Measurements from ENCODE around the gene TTYH1. TPM values are rescaled to one million over a fixed set of nuclear protein-coding genes. Genes with fewer than 3 reads are reported as not detected.
A peak's percentile ranks its signal among the peaks of the same experiment; 100 is the strongest.
"Not testable (repeated sequence)": the region's sequence is repeated elsewhere in the genome, so short reads cannot be mapped to it uniquely, and the experiment has no call there.

The TTYH1 gene
- polyA plus RNA-seq, 6 donors from 2014 or later: 0.06 to 0.09 (median 0.08) TPM; not detected in 3

- Mint-ChIP-seq H3K36me3 (peaks cover 0 to 9% of the 10 kb centered on the region in 2 donors), H3K9me3 (no peaks in the 10 kb centered on the region), H3K27ac (no peak overlapping the region), H3K4me1 (peaks cover 1 to 19% (median 5%) of the 10 kb centered on the region in 3 donors), H3K27me3 (no peaks in the 10 kb centered on the region), H3K4me3 (no peak overlapping the region)
- no peak for ATAC-seq (ENCODE audit: low read depth in 2 of 2)
- no peak for DNase-seq
Measured at GRCh38 chr19:54440641-54441040, 25.4 kb downstream of the TTYH1 start.

GRCh38 chr19:54444737-54445136 lies 29.5 kb downstream of the TTYH1 start:
- ATAC-seq (ENCODE audit: low read depth in 2 of 2): no peak
- Mint-ChIP-seq H3K9me3 (peaks cover 0 to 2% (median 0%) of the 10 kb centered on the region in 7 donors), H3K27me3 (no peaks in the 10 kb centered on the region), H3K36me3 (peaks cover 0 to 9% of the 10 kb centered on the region in 2 donors), H3K4me1 (peaks cover 16 to 23% (median 23%) of the 10 kb centered on the region in 3 donors), H3K27ac (peak overlapping the region in 2 of 6 donors; percentile 15 to 51), H3K4me3 (peak overlapping the region in 1 of 8 donors; percentile 27)
- no peak for DNase-seq

GRCh38 chr19:54446349-54446748 lies 31.1 kb downstream of the TTYH1 start:
- H3K27me3 Mint-ChIP-seq; ATAC-seq (ENCODE audit: low read depth in 2 of 2): not testable (repeated sequence)
- peak overlapping the region in 3 of 8 donors; percentile 79 to 98 (median 96) for H3K4me3 Mint-ChIP-seq

GRCh38 chr19:54448040-54448773 lies 32.9 kb downstream of the TTYH1 start:
- H3K4me1 Mint-ChIP-seq: peaks cover 34 to 51% (median 37%) of the 10 kb centered on the region in 3 donors

More at GRCh38 chr19:54446349-54446748, 31.1 kb downstream of the TTYH1 start:
- peaks cover 32 to 39% (median 39%) of the 10 kb centered on the region in 3 donors for H3K4me1 Mint-ChIP-seq
- not testable (repeated sequence) for H3K27ac Mint-ChIP-seq, H3K9me3 Mint-ChIP-seq, H3K36me3 Mint-ChIP-seq, DNase-seq

GRCh38 chr19:54448774-54449700 lies 33.8 kb downstream of the TTYH1 start, which contains the start of gene LENG8:
Gene LENG8, plus strand, starts transcription at chr19:54449199. Its CDS starts 2,146 bp downstream, at chr19:54451345.
- Mint-ChIP-seq H3K4me1 (peaks cover 34 to 57% (median 39%) of the 10 kb centered on the region in 3 donors), H3K27ac (peak within 1 kb of the TSS; percentile 99 to 100 (median 100))

More at GRCh38 chr19:54448040-54448773, 32.9 kb downstream of the TTYH1 start:
- DNase-seq: no peak
- peak; percentile 7 to 11 for ATAC-seq (ENCODE audit: low read depth in 2 of 2)
- no peaks in the 10 kb centered on the region for H3K27me3 Mint-ChIP-seq
- peaks cover 0 to 2% (median 0%) of the 10 kb centered on the region in 7 donors for H3K9me3 Mint-ChIP-seq
- H3K36me3 Mint-ChIP-seq: peaks cover 6 to 15% of the 10 kb centered on the region in 2 donors
- peak overlapping the region; percentile 89 to 99 (median 98) for H3K4me3 Mint-ChIP-seq
- H3K27ac Mint-ChIP-seq: peak overlapping the region; percentile 99 to 100 (median 100)

GRCh38 chr19:54449701-54450069 lies 34.4 kb downstream of the TTYH1 start:
- no peak for ATAC-seq (ENCODE audit: low read depth in 2 of 2)
- no peaks in the 10 kb centered on the region for H3K27me3 Mint-ChIP-seq
- peaks cover 38 to 55% (median 39%) of the 10 kb centered on the region in 3 donors for H3K4me1 Mint-ChIP-seq
- no peak for DNase-seq
- H3K36me3 Mint-ChIP-seq: peaks cover 6 to 17% of the 10 kb centered on the region in 2 donors
- H3K27ac Mint-ChIP-seq: peak overlapping the region; percentile 94 to 100 (median 99)
- peak overlapping the region; percentile 89 to 99 (median 98) for H3K4me3 Mint-ChIP-seq
- peaks cover 0 to 2% (median 0%) of the 10 kb centered on the region in 7 donors for H3K9me3 Mint-ChIP-seq

More at GRCh38 chr19:54448774-54449700, 33.8 kb downstream of the TTYH1 start, which contains the start of gene LENG8:
- Mint-ChIP-seq H3K36me3 (peaks cover 6 to 17% of the 10 kb centered on the region in 2 donors), H3K4me3 (peak within 1 kb of the TSS; percentile 89 to 99 (median 98)), H3K9me3 (peaks cover 0 to 2% (median 0%) of the 10 kb centered on the region in 7 donors), H3K27me3 (no peaks in the 10 kb centered on the region)
- ATAC-seq (ENCODE audit: low read depth in 2 of 2) (peak; percentile 86 to 88), DNase-seq (peak; percentile 99)

DNA sequence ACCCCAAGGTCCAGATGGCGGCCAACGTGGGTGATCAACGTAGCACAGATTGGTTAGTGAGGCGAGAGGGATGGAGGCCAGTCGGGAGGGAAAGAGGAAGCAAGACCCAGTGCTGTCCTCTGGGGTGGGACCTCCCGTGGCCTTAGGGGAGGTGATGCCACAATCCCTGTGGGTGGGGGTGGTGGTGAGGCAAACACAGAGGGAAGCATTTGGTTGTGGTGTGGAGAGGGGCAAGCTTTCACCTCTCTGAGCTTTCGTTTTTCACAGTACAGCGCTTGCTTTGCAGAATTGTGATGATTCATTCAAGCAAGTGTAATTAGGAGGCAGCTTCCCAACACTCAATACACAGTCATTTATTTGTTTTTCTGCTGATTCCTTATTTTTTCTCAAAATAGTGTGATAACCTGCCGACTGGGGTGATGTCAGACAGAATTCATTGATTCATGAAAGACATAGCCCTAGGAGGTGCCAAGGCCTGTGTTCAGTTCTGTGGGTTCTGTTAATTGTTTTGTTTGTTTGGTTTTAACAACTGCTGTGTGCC lies 36.1 kb downstream of the TTYH1 start:
- peaks cover 38 to 55% (median 39%) of the 10 kb centered on the region in 3 donors for H3K4me1 Mint-ChIP-seq
- peaks cover 6 to 17% of the 10 kb centered on the region in 2 donors for H3K36me3 Mint-ChIP-seq
- ATAC-seq (ENCODE audit: low read depth in 2 of 2) (no peak), DNase-seq (no peak)
- no peaks in the 10 kb centered on the region for H3K27me3 Mint-ChIP-seq
- peak overlapping the region; percentile 89 to 99 (median 98) for H3K4me3 Mint-ChIP-seq
- H3K9me3 Mint-ChIP-seq: peaks cover 0 to 2% (median 0%) of the 10 kb centered on the region in 7 donors
- H3K27ac Mint-ChIP-seq: peak overlapping the region in 5 of 6 donors; percentile 95 to 100 (median 99)

GRCh38 chr19:54451997-54452396 lies 36.7 kb downstream of the TTYH1 start:
- Mint-ChIP-seq H3K9me3 (peaks cover 0 to 2% (median 0%) of the 10 kb centered on the region in 7 donors), H3K27ac (peak overlapping the region in 1 of 6 donors; percentile 99), H3K36me3 (peaks cover 6 to 17% of the 10 kb centered on the region in 2 donors), H3K4me3 (peak overlapping the region in 2 of 8 donors; percentile 96 to 98), H3K4me1 (peaks cover 38 to 55% (median 39%) of the 10 kb centered on the region in 3 donors), H3K27me3 (no peaks in the 10 kb centered on the region)
- DNase-seq (no peak), ATAC-seq (ENCODE audit: low read depth in 2 of 2) (no peak)

DNA sequence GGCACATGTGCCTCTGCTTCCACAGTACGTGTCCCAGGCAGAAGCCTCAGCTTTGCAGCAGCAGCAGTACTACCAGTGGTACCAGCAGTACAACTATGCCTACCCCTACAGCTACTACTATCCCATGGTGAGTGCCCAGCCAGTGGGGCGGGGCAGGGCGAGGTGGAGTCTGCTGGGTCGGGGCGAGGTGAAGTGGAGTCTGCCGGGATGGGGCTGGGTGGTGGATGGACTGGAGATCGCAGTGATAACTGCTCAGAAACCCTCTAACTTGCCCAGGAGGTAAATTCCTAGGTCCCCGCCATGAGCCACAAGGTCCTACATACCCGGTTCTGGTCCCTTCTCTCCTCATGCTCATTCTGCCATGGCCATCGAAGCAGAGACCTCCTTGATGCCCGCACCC lies 37.4 kb downstream of the TTYH1 start:
- Mint-ChIP-seq H3K27me3 (no peaks in the 10 kb centered on the region), H3K4me1 (peaks cover 36 to 49% (median 36%) of the 10 kb centered on the region in 3 donors), H3K9me3 (peaks cover 0 to 2% (median 0%) of the 10 kb centered on the region in 7 donors), H3K27ac (peak overlapping the region in 1 of 6 donors; percentile 81), H3K4me3 (peak overlapping the region in 1 of 8 donors; percentile 96), H3K36me3 (peaks cover 6 to 17% of the 10 kb centered on the region in 2 donors)
- no peak for ATAC-seq (ENCODE audit: low read depth in 2 of 2)
- no peak for DNase-seq

DNA sequence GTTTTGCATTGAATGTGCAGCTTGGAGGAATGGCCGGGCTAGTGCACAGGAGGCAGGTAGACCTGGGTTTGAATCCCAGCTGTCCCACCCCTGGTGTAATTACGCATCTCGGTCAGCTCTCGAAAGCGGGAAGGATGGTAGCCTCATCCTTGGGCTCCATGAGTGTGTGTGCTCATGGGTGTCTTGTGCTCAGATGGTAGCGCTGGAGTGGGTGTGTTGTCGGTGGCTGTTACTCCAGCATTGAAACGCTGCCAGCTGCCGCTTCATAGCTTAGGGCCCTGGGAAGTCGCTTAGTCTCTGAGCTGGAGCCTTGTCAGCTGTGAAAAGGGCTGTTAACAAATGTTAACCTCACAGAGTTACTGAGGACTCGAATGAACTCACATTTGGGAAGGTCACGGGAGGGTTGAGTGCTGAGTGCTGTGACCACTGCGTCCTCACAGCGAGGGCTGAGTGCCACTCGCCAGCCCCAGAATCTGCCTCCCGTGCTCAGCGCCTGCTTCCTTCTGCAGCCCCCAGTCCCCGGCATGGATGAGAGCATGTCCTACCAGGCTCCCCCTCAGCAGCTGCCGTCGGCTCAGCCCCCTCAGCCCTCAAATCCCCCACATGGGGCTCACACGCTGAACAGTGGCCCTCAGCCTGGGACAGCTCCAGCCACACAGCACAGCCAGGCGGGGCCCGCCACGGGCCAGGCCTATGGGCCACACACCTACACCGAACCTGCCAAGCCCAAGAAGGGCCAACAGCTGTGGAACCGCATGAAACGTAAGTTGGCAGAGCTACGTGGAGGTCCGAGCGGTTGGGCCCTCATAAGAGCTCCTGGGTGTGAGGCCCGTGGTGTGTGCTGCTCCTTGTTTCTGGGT lies 38.9 kb downstream of the TTYH1 start:
- ATAC-seq (ENCODE audit: low read depth in 2 of 2): no peak
- no peak for DNase-seq
- H3K9me3 Mint-ChIP-seq: no peaks in the 10 kb centered on the region
- H3K27me3 Mint-ChIP-seq: no peaks in the 10 kb centered on the region
- H3K36me3 Mint-ChIP-seq: peaks cover 6 to 29% of the 10 kb centered on the region in 2 donors
- H3K27ac Mint-ChIP-seq: peak overlapping the region in 2 of 6 donors; percentile 51 to 81
- H3K4me3 Mint-ChIP-seq: peak overlapping the region in 1 of 8 donors; percentile 21
- H3K4me1 Mint-ChIP-seq: peaks cover 33 to 46% (median 35%) of the 10 kb centered on the region in 3 donors

DNA sequence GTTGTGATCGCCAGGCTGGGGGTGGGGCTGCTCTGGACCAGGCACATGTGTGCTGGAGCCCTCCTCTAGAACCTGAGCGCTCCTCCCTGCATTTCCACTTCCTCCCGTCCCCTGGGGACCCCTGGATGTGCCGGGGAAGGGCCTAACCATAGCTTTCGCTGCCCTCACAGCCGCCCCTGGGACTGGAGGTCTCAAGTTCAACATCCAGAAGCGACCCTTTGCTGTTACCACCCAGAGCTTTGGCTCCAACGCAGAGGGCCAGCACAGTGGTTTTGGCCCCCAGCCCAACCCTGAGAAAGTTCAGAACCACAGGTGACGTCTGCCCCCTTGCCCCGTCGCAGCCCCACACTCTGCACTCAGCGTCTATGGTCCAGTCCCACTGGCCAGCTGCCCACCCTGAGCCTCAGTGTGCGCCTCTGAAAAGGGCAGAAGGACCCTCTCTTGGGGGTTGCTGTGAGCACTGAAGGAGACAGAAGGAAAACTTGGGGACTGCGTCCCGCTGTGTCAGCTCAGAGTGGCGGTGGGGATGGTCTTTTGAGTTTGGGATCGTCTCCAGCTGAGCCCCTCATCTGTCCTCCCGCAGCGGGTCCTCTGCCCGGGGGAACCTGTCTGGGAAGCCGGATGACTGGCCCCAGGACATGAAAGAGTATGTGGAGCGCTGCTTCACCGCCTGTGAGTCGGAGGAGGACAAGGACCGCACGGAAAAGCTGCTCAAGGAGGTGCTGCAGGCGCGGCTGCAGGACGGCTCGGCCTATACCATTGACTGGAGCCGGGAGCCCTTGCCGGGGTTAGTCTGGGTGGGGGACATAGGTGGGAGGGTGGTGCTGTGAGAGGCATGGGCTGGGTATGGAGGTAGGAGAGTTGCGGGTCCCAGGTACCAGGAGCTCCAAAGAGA lies 39.8 kb downstream of the TTYH1 start:
- ATAC-seq (ENCODE audit: low read depth in 2 of 2) (no peak), DNase-seq (no peak)
- H3K27me3 Mint-ChIP-seq: no peaks in the 10 kb centered on the region
- peak overlapping the region in 2 of 6 donors; percentile 37 to 81 for H3K27ac Mint-ChIP-seq
- H3K4me3 Mint-ChIP-seq: peak overlapping the region in 3 of 8 donors; percentile 21 to 70 (median 59)
- H3K9me3 Mint-ChIP-seq: no peaks in the 10 kb centered on the region
- H3K36me3 Mint-ChIP-seq: peaks cover 6 to 31% of the 10 kb centered on the region in 2 donors
- H3K4me1 Mint-ChIP-seq: peaks cover 31 to 43% (median 35%) of the 10 kb centered on the region in 3 donors
